ENCODE measurements around the gene HMGN4.
"Not testable (repeated sequence)": the region's sequence is repeated elsewhere in the genome, so short reads cannot be mapped to it uniquely, and the experiment has no call there.

The HMGN4 gene

DNA sequence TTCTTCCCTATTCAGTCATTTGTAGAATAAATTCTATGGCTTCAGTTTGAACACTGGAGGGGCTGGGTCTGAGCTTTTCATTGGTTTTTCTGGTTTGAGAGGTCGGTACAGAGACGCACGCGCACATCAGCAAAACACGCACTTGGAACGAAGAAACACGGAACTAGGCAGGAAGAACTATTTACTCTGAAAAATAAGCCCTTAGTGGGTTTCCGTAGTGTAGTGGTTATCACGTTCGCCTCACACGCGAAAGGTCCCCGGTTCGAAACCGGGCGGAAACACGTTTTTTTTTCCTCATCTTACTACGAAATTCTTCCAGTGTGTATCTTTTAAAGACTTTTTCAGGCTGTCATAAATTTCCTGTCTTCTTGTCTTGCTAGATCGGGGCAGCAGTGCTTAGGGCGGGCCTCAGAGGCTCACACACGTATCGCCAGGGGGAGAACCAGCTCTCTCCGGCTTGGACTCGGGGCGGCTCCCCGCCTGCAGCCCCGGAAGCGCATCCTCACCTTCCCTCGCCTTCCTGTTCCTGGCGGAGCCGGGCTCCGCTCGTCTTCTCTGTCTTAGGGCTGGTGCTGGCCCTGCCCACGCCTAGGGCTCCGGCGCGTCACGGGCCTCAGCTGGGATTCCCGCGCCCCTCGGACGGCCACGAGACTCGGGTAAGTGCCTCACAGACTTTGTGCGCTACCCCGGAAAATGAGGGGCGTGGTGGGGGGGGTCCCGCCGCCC lies at the start of gene HMGN4:
Gene HMGN4 (plus strand): TSS at position 521 of the 726 bp plus-strand sequence. CDS start 6,841 bp downstream, outside the sequence.
- peak; percentile 82 to 89 for DNase-seq

DNA sequence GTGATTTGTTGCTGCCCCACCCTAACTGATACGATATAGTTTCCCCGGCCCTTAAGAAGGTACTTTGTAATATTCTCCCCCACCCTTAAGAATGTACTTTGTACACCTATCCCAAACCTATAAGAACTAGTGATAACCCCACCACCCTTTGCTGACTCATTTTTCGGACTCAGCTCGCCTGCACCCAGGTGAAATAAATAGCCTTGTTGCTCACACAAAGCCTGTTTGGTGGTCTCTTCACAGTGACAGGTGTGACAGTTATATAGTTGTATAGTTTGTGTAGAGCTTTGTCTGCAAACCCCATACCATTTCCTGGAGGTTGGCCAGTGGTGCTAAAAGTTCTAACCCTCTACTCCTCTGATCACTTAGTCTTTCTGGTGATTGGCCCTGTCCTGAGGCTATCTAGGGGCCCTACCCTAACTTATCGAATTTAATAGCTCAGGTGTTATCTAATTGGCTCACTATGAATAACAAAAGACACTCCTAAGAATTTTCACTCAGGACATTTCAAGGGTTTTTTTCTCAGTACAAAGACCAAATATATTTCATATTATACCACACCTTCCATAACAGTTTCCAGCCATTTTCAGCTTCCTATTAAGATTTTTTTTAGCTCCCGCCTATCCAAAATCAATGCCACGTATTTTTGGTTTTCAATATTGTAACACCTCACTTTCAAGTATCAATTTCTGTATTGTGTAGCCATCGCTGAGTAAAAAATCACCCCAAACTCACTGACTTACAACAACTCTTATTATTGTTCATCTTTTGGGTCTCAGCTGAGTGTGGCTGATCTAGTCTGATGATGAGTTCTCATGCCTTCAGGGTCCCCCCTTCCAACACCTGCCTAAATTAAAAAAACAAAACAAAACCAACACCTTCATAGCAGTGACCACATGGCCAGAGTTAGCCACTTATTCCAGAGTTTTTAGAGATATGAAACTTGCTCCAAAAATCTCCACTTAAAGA lies 47.9 kb upstream of the HMGN4 start:
- DNase-seq, result no peak

DNA sequence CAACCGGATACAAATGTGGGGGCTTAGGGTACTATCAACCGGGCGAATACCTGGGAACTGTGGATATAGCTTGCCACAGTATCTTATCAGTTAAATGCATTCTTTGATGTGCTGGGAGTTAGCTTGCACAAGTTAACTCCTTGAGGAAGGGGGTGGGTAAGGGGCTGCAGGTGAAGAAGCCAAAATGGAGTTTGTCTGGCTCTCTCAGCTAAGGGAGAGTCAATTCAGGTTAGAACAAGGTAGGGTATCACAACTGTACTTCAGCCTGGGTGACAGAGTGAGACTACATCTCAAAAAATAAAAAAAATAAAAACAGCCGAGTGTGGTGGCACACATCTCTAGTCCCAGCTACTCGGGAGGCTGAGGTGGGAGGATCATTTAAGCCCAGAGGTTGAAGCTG lies 46.6 kb upstream of the HMGN4 start:
- DNase-seq, result no peak

GRCh38 chr6:26493258-26493657 lies 44.9 kb upstream of the HMGN4 start:
- DNase-seq, result no peak

DNA sequence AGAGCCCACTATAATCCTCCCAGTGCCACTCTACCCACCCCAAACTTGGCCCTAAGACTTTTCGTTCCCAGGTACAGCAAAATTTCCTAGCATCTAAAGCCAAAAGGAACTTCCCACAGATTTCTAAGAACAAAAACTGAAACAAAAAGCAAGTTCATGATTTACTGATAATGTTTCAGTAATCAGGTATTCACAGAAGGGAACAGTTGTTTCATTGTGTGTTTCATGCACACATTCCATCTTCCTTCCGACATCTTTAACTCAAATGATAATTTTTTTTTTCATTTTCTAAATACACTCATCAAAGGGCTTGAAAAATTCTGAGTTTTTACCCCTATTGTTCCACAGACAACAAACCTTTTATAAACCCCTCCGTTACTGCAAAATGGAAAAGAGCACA lies 44.0 kb upstream of the HMGN4 start:
- DNase-seq, result no peak

GRCh38 chr6:26495281-26495680 lies 42.9 kb upstream of the HMGN4 start:
- no peak for DNase-seq

GRCh38 chr6:26497610-26498009 lies 40.6 kb upstream of the HMGN4 start:
- DNase-seq, result no peak

- DNase-seq, result no peak
These were observed 38.1 kb upstream of the HMGN4 start, which contains the start of gene BTN1A1 for GRCh38 chr6:26500102-26500501. BTN1A1 (plus strand) TSS chr6:26500303; CDS start chr6:26501287, 984 bp downstream.

GRCh38 chr6:26501482-26501986 lies 36.6 kb upstream of the HMGN4 start:
- no peak for DNase-seq

DNA sequence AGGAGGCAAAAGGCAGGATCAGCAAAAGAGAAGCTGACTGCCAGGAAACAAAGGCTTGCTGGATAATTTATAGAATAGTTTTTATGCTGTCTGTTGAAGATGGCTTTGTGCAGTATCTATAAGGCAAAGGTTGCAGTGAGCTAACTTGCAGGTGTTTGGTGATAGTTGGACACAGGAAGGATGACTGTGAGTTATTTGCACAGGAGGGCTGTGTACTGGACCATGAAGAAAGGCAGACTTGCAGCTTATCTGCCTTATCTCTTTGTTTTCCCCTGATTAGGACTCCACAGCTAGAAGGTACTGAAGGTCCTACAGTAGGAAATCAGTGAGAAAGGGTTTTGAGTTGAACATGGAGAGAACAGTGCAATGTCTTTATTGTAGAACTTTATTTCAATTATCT lies 36.0 kb upstream of the HMGN4 start:
- no peak for DNase-seq

- DNase-seq, result no peak
These were observed 35.5 kb upstream of the HMGN4 start for GRCh38 chr6:26502626-26503025.

- DNase-seq, result peak in 1 of 2 donors; percentile 19
These were observed 30.5 kb upstream of the HMGN4 start for GRCh38 chr6:26507658-26508057.

DNA sequence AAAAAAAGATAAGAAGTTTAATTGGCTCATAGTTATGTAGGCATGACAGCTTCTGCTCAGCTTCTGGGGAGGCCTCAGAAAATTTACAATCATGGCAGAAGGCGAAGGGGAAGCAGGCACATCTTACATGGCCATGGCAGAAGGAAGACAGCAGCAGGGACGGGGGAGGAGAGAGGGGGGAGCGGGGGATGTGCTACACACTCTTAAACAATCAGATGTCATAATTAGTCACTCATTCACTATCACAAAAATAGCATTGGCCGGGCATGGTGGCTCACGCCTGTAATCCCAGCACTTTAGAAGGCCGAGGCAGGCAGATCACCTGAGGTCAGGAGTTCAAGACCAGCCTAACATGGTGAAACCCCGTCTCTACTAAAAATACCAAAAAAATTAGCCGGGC lies 27.1 kb upstream of the HMGN4 start:
- DNase-seq, result not testable (repeated sequence)

DNA sequence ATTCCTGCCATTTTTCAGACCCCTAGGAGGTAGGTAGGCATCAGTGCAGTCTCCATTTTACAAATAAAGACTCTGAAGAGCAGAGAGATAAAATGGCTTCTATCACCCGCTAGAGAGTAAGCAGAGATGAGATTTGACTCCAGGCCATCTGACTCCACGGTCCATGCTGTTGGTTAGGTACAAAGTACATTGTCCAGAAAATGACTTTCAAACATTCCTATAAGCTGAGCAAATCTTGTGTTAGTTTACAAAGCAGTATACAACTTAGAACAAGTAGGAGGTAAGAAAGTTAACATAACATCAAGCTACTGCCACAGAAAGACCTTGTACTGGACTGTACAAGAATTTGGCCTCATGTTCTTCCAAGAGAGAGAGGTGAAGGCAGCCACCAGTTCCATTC lies 23.2 kb upstream of the HMGN4 start:
- no peak for DNase-seq

GRCh38 chr6:26516481-26517427 lies 21.4 kb upstream of the HMGN4 start:
- no peak for DNase-seq

DNA sequence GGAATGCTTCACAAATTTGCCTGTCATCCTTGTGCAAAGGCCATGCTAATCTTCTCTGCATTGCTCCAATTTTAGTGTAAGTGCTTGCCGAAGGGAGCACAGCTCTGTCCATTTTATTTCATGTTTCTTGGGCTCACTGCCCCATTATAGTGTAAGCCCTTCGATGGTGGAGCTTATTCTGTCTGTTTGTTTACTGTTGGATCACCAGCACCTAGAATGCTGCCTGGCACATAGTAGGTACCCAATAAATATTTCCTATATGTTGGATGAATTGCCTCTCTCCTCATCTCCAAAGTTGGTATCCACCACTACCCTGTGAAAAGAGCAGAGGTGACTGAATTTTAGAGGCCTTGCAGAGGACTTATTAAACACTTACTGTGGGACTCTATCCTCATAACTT lies 18.8 kb upstream of the HMGN4 start:
- no peak for DNase-seq

- DNase-seq, result peak in 1 of 2 donors; percentile 85
These were observed 17.8 kb upstream of the HMGN4 start for GRCh38 chr6:26520237-26520849.

DNA sequence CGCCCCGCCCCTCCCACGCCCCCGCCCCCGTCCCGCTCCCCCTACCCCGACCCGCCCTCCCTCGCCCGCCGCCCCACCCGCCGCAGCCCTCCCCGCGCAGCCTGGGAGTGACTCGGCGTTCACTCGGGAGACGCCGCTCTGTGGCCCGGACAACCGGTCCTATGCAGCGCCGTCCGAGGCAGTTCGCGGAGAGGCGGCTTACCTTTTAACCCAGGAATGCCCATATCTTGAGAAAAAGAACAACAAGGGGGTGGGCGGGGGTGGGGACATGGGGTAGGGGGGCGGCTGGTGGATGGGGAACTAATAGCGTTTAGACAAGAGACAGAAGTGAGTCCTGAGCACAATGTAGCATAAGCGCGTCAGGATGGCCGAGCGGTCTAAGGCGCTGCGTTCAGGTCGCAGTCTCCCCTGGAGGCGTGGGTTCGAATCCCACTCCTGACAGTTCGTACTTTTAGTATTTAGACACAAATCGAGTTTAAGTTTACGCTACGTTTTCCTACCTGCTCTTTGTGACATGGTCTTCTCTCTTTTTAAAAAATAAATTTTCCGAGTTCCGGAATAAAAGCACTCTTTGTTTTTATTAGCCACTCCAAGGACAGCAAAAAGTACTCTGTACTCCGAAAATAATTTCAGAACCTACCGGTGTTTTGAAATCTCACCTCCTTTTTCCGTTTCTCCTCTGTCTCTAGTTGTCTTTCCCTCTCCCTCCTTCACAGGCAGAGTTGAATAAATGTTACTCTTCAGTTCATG lies 17.1 kb upstream of the HMGN4 start:
- peak; percentile 80 to 91 for DNase-seq

DNA sequence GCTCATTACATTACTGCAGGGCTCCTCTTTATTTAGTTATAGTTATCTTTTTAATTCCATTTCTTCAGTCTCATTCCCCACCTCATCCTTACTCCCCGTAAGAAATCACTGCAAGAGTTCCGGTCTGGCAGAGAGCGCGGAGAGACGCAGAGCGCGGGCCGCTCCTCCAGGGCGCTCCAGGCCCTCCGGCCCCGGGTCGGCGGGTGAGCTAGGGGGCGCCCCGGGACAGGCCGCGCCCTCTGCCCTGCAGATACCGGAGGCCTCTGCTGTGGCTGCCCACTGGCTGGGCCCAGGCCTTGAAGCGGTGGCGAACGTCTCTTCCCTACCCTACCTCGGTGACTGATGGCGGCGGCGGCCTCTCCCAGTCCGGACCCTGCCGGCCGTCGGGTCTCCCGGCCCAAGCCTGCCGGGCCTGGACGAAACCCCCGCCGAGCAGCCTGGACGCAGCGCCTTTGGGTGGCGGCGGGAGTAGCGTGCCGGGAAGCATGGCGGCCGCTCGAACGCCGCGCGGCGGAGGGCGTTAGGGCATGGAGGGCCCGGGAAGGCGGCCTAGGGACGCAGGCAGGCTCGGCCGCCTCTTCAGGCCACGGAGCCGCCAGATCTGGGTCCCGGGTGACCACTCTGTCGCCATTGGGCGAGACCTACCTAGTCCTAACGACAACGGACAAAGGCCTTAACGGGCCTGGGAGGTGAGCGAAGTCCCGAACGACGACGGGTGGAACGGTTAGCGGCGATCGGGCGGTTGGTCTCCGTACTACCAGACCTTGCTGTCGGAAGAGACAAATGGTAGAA lies 16.4 kb upstream of the HMGN4 start:
- peak; percentile 60 for DNase-seq

Data from hippocampal formation (tissue), 2 donors.